ENCODE results near the gene RAI14.

Gene RAI14

DNA sequence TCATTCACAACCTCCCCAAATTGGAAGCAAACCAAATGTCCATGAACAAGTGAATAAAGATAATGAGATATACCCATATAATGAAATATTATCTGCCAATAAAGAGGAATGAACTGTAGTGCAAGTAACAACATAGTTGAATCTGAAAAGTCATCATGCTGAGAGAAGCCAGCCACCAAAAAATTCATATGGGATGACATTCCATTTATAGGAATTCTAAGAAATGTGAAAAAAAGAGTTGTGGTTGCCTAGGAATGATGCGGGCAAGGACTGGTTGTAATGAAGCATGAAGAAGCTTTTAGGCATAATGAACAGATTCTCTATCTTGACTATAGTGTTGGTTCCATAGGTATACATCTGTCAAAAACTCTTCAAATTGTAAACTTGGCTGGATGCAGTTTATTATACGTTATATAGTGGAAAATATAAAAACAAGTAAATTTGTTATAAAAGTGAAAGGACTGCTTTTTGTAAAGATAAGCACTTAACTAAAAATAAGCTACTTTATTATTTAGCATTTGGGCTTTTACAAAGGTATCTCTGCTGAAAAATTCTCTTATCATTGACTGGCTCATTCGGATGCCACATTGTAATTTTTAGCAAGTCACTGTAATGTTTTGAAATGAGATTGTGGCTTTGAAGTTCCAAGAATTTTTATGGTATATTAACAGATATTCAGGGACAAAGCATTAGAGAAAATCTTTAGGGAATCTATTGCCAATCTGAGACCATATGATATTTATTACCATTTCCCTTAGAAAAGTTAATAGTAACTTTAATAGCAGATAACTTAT, 161.6 kb downstream of the RAI14 start:
- Histone ChIP-seq H3K4me3 (ENCODE audit: low read length) (no peak overlapping the region), H3K27me3 (ENCODE audit: control insufficient read depth, low read length) (no peaks in the 10 kb centered on the region), H4K20me1 (ENCODE audit: control insufficient read depth, insufficient read depth, low read depth, low read length) (no peaks in the 10 kb centered on the region), H3K9me2 (replicated peaks; ENCODE audit: control insufficient read depth, low read length) (no peaks in the 10 kb centered on the region), H3F3A (ENCODE audit: control insufficient read depth, insufficient read depth) (no peaks in the 10 kb centered on the region), H3K4me2 (ENCODE audit: low read length) (no peak overlapping the region), H3K36me3 (ENCODE audit: control insufficient read depth, low read length) (no peaks in the 10 kb centered on the region), H3K27ac (ENCODE audit: low read depth, low read length) (no peak overlapping the region), H3K9me3 (ENCODE audit: control insufficient read depth, insufficient read depth, low read length) (no peaks in the 10 kb centered on the region), H3K79me2 (ENCODE audit: control insufficient read depth, low read length) (no peaks in the 10 kb centered on the region), H3K4me1 (ENCODE audit: control insufficient read depth, low read length) (no peaks in the 10 kb centered on the region)
- TF ChIP-seq EZH2phosphoT487 (IDR thresholded peaks at IDR 0.05; ENCODE audit: borderline replicate concordance, low read length), result no peak
- TF ChIP-seq, protein P1, sequence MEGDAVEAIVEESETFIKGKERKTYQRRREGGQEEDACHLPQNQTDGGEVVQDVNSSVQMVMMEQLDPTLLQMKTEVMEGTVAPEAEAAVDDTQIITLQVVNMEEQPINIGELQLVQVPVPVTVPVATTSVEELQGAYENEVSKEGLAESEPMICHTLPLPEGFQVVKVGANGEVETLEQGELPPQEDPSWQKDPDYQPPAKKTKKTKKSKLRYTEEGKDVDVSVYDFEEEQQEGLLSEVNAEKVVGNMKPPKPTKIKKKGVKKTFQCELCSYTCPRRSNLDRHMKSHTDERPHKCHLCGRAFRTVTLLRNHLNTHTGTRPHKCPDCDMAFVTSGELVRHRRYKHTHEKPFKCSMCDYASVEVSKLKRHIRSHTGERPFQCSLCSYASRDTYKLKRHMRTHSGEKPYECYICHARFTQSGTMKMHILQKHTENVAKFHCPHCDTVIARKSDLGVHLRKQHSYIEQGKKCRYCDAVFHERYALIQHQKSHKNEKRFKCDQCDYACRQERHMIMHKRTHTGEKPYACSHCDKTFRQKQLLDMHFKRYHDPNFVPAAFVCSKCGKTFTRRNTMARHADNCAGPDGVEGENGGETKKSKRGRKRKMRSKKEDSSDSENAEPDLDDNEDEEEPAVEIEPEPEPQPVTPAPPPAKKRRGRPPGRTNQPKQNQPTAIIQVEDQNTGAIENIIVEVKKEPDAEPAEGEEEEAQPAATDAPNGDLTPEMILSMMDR (IDR thresholded peaks at IDR 0.05; ENCODE audit: low read depth, low read length, poor library complexity, severe bottlenecking), result no peak

DNA sequence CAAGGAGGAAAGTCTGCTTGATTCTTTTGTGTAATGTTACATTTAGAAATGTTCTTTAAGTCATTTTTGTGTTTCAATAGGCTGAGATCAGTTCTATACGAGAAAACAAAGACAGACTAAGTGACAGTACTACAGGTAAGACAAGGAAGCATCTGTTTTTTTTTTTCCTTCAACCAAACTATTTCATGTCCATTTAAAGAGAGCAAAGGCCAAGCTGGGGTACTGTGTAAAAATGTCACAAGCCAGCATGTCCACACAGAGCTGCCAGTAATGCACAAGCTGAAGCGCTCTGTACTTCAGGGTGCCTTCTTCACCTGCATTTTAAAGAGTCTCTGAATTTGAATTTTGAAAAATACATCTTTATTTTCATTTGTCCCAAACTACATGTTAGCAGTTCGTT, 162.6 kb downstream of the RAI14 start:
- no peaks in the 10 kb centered on the region for H3K79me2 ChIP-seq (ENCODE audit: control insufficient read depth, low read length)
- no peak overlapping the region for H3K4me2 ChIP-seq (ENCODE audit: low read length)
- no peaks in the 10 kb centered on the region for H4K20me1 ChIP-seq (ENCODE audit: control insufficient read depth, insufficient read depth, low read depth, low read length)
- H3K9me2 ChIP-seq (replicated peaks; ENCODE audit: control insufficient read depth, low read length), result no peaks in the 10 kb centered on the region
- H3F3A ChIP-seq (ENCODE audit: control insufficient read depth, insufficient read depth), result no peaks in the 10 kb centered on the region
- TF ChIP-seq, protein P1 (IDR thresholded peaks at IDR 0.05; ENCODE audit: low read depth, low read length, poor library complexity, severe bottlenecking), result no peak
- no peak for TF ChIP-seq EZH2phosphoT487 (IDR thresholded peaks at IDR 0.05; ENCODE audit: borderline replicate concordance, low read length)
- 0 out of 2 replicates have a peak, but pooled peaks cover 3% of the 10 kb centered on the region for H3K4me1 ChIP-seq (ENCODE audit: control insufficient read depth, low read length)
- H3K9me3 ChIP-seq (ENCODE audit: control insufficient read depth, insufficient read depth, low read length), result no peaks in the 10 kb centered on the region
- no peaks in the 10 kb centered on the region for H3K36me3 ChIP-seq (ENCODE audit: control insufficient read depth, low read length)
- H3K27me3 ChIP-seq (ENCODE audit: control insufficient read depth, low read length), result no peaks in the 10 kb centered on the region
- H3K4me3 ChIP-seq (ENCODE audit: low read length), result no peak overlapping the region
- H3K27ac ChIP-seq (ENCODE audit: low read depth, low read length), result no peak overlapping the region

DNA sequence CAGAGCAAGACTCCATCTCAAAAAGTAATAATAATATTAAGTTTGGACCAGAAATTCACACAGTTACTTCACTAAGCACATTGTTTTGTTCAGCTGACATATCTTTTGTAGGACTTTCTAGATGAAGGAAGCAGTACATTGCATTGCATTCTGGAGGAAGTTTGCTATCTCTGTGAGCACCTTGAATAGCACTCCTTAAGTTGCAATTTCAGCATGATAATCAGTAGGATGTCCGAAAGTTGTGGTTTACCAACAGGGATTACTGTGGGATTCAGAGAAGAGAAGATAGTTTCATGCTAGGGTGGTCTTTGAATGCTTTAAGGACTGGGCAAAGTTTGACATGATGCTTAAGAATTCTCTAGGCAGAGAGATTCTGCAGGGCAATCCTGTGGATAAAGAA, 164.5 kb downstream of the RAI14 start:
- Histone ChIP-seq H3K79me2 (ENCODE audit: control insufficient read depth, low read length) (no peaks in the 10 kb centered on the region), H3K27me3 (ENCODE audit: control insufficient read depth, low read length) (no peaks in the 10 kb centered on the region), H3K9me3 (ENCODE audit: control insufficient read depth, insufficient read depth, low read length) (no peaks in the 10 kb centered on the region), H3K36me3 (ENCODE audit: control insufficient read depth, low read length) (no peaks in the 10 kb centered on the region), H3K4me1 (ENCODE audit: control insufficient read depth, low read length) (0 out of 2 replicates have a peak, but pooled peaks cover 3% of the 10 kb centered on the region), H3K9me2 (replicated peaks; ENCODE audit: control insufficient read depth, low read length) (no peaks in the 10 kb centered on the region), H4K20me1 (ENCODE audit: control insufficient read depth, insufficient read depth, low read depth, low read length) (no peaks in the 10 kb centered on the region), H3K4me3 (ENCODE audit: low read length) (no peak overlapping the region), H3K27ac (ENCODE audit: low read depth, low read length) (no peak overlapping the region), H3K4me2 (ENCODE audit: low read length) (no peak overlapping the region), H3F3A (ENCODE audit: control insufficient read depth, insufficient read depth) (no peaks in the 10 kb centered on the region)
- TF ChIP-seq EZH2phosphoT487 (IDR thresholded peaks at IDR 0.05; ENCODE audit: borderline replicate concordance, low read length), result no peak
- TF ChIP-seq, protein P1 (IDR thresholded peaks at IDR 0.05; ENCODE audit: low read depth, low read length, poor library complexity, severe bottlenecking), result no peak
